SU-DHL-6 (cell line): ENCODE results near the gene MAS1.

Source experiments
- H2AFZ ChIP-seq: fragments of 200-600 bp; sonication (generic); 2 replicates; pipeline ENCODE4 v1.6.1; 2014; ENCODE audit warnings: low read depth, mild to moderate bottlenecking, moderate library complexity, mixed read lengths, antibody characterized with exemption, low read length; ENCODE audit not compliant: severe bottlenecking
- H3F3A ChIP-seq: fragments of 200-600 bp; shearing (Covaris generic); 2 replicates; pipeline ENCODE4 v1.6.0; 2016; ENCODE audit warnings: antibody characterized with exemption, mild to moderate bottlenecking; ENCODE audit not compliant: insufficient read depth
- H3K27ac ChIP-seq: fragments of 200-600 bp; sonication (generic); 2 replicates; pipeline ENCODE4 v1.5.1; 2016; ENCODE audit warnings: low read depth, mild to moderate bottlenecking, low read length, moderate library complexity, mixed read lengths
- H3K27me3 ChIP-seq: fragments of 200-600 bp; sonication (generic), shearing (Covaris generic); 2 replicates; pipeline ENCODE4 v1.6.0; 2014; ENCODE audit warnings: mild to moderate bottlenecking, low read length
- H3K36me3 ChIP-seq: fragments of 200-600 bp; sonication (generic); 2 replicates; pipeline ENCODE4 v1.6.1; 2014; ENCODE audit warnings: mild to moderate bottlenecking, low read length, mixed read lengths
- H3K4me2 ChIP-seq: fragments of 300-600, 200-600 bp; shearing (Covaris generic), sonication (generic); 2 replicates; pipeline ENCODE4 v1.6.0; 2014; ENCODE audit warnings: low read length, low read depth, mild to moderate bottlenecking; ENCODE audit not compliant: poor library complexity, severe bottlenecking
- H3K4me3 ChIP-seq: fragments of 200-600 bp; sonication (generic); 2 replicates; pipeline ENCODE4 v1.5.1; 2014; ENCODE audit warnings: antibody characterized with exemption, low read length, mild to moderate bottlenecking, mixed read lengths; ENCODE audit not compliant: insufficient read depth, poor library complexity, severe bottlenecking
- H3K79me2 ChIP-seq: fragments of 200-600 bp; sonication (generic); 2 replicates; pipeline ENCODE4 v1.6.1; 2014; ENCODE audit warnings: mild to moderate bottlenecking, low read length, moderate library complexity; ENCODE audit not compliant: insufficient read depth
- H3K9ac ChIP-seq: fragments of 200-600 bp; sonication (generic); 2 replicates; pipeline ENCODE4 v1.7.0; 2014; ENCODE audit warnings: mild to moderate bottlenecking, low read length
- H3K9me2 ChIP-seq: fragments of 200-600 bp; sonication (generic); replicated peaks from 2 replicates; pipeline ENCODE4 v1.6.1; 2014; ENCODE audit warnings: low read length; ENCODE audit not compliant: insufficient read depth
- H3K9me3 ChIP-seq: fragments of 200-600 bp; sonication (generic); 2 replicates; pipeline ENCODE4 v1.6.1; 2014; ENCODE audit warnings: low read length, mixed read lengths; ENCODE audit not compliant: insufficient read depth
- H4K20me1 ChIP-seq: fragments of 200-600 bp; sonication (generic); 2 replicates; pipeline ENCODE4 v1.6.1; 2014; ENCODE audit warnings: low read depth, mild to moderate bottlenecking, antibody characterized with exemption, low read length, moderate library complexity, mixed read lengths
- CTCF ChIP-seq: fragments of 200-600 bp; sonication (generic); IDR thresholded peaks from one replicate; pipeline ENCODE4 v1.5.1; 2017; ENCODE audit warnings: antibody characterized with exemption, mild to moderate bottlenecking, low read length, moderate library complexity; ENCODE audit not compliant: insufficient read depth, poor library complexity, severe bottlenecking
- EZH2phosphoT487 ChIP-seq: fragments of 200-600 bp; sonication (generic), shearing (Covaris generic); conservative IDR thresholded peaks from 2 replicates; pipeline ENCODE4 v1.6.1; 2018; ENCODE audit warnings: mild to moderate bottlenecking, antibody characterized with exemption, low read length, moderate library complexity, mixed read lengths

The MAS1 gene

GRCh38 chr6:159906400-159906799 is 15.6 kb downstream of the MAS1 start:
- H3K27me3 ChIP-seq: no peaks in the 10 kb centered on the region
- H3K4me2 ChIP-seq: no peak overlapping the region
- H3K4me3 ChIP-seq: no peak overlapping the region
- H3K9me3 ChIP-seq: no peaks in the 10 kb centered on the region
- no peaks in the 10 kb centered on the region for H3K36me3 ChIP-seq
- H3K27ac ChIP-seq: no peak overlapping the region
- H4K20me1 ChIP-seq: no peaks in the 10 kb centered on the region
- TF ChIP-seq CTCF (no peak), EZH2phosphoT487 (no peak)
- H2AFZ ChIP-seq: no peak overlapping the region
- H3K79me2 ChIP-seq: no peaks in the 10 kb centered on the region
- H3K9ac ChIP-seq: no peak overlapping the region
- H3K9me2 ChIP-seq: no peaks in the 10 kb centered on the region
- H3F3A ChIP-seq: no peaks in the 10 kb centered on the region

GRCh38 chr6:159908535-159908934 is 17.7 kb downstream of the MAS1 start:
- Histone ChIP-seq H3K36me3 (no peaks in the 10 kb centered on the region), H3K9me2 (no peaks in the 10 kb centered on the region), H3F3A (no peaks in the 10 kb centered on the region), H4K20me1 (no peaks in the 10 kb centered on the region), H3K27me3 (no peaks in the 10 kb centered on the region), H3K4me2 (no peak overlapping the region), H3K27ac (no peak overlapping the region), H2AFZ (no peak overlapping the region), H3K9me3 (no peaks in the 10 kb centered on the region), H3K79me2 (no peaks in the 10 kb centered on the region), H3K9ac (no peak overlapping the region), H3K4me3 (no peak overlapping the region)
- TF ChIP-seq EZH2phosphoT487 (no peak), CTCF (no peak)

GRCh38 chr6:159908979-159909378 is 18.2 kb downstream of the MAS1 start:
- no peak overlapping the region for H3K4me3 ChIP-seq
- no peaks in the 10 kb centered on the region for H3K9me3 ChIP-seq
- no peak overlapping the region for H3K27ac ChIP-seq
- no peaks in the 10 kb centered on the region for H3K36me3 ChIP-seq
- no peak overlapping the region for H3K9ac ChIP-seq
- H3F3A ChIP-seq: no peaks in the 10 kb centered on the region
- no peaks in the 10 kb centered on the region for H4K20me1 ChIP-seq
- H3K9me2 ChIP-seq: no peaks in the 10 kb centered on the region
- no peak overlapping the region for H2AFZ ChIP-seq
- TF ChIP-seq CTCF (no peak), EZH2phosphoT487 (no peak)
- no peak overlapping the region for H3K4me2 ChIP-seq
- no peaks in the 10 kb centered on the region for H3K27me3 ChIP-seq
- H3K79me2 ChIP-seq: no peaks in the 10 kb centered on the region
